ENCODE measurements around the gene NR1H4.
A peak's percentile ranks its signal among the peaks of the same experiment; 100 is the strongest.

The NR1H4 gene

DNA sequence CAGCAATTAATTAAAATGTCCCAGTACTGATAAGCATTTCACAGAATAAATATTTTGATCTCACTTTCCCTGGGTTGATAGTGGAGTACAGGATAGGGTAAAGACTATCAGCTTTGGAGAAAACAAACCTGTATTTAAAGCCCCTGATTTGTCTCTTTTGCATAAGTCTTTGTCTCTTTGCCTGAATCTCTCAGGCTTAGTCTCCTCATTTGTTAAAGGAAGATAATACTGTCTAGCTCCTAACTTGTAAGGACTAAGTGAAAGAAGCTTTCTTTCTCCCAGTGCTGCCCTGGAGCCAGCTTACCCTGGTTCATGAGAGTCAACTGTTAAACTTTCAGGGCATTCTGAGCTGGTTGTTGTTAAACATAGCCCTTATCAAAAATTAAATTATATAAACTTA is 5.5 kb upstream of the NR1H4 start:
- Histone ChIP-seq H3K9ac (ENCODE audit: low read length in 2 of 2) (no peak overlapping the region), H3K27me3 (ENCODE audit: control insufficient read depth in 1 of 2, insufficient read depth in 2 of 2, low read length in 2 of 2) (peaks cover 0 to 2% of the 10 kb centered on the region in 2 donors), H3K4me1 (ENCODE audit: control insufficient read depth, insufficient read depth, low read length) (no peaks in the 10 kb centered on the region), H3K27ac (ENCODE audit: low read length) (no peak overlapping the region), H3K36me3 (ENCODE audit: control insufficient read depth in 2 of 2, insufficient read depth in 2 of 2, low read length in 2 of 2) (no peaks in the 10 kb centered on the region), H3K4me3 (ENCODE audit: low read length in 2 of 2) (no peak overlapping the region), H3K9me3 (ENCODE audit: control insufficient read depth in 2 of 2, low read length in 2 of 2) (no peaks in the 10 kb centered on the region)

DNA sequence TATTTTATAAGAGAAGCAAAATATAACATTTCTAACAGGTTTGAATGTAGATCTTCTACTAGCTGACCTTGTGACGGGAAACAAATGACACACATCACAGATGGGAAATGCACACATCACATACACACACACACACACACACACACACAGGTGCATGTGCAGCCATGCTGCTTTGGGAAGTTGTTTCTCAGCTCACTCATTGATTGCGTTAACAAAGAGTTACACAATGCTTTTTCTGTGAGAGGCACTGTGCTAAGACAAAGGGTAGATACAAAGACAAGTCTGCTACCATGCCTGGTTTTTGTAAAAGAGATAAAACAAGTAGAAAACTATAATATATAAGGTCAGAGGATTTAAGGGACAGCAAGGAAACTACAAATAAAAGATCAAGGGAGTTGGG is 1.3 kb upstream of the NR1H4 start:
- Histone ChIP-seq H3K27me3 (ENCODE audit: control insufficient read depth in 1 of 2, insufficient read depth in 2 of 2, low read length in 2 of 2) (peaks cover 0 to 2% of the 10 kb centered on the region in 2 donors), H3K4me1 (ENCODE audit: control insufficient read depth, insufficient read depth, low read length) (peaks cover 2% of the 10 kb centered on the region), H3K36me3 (ENCODE audit: control insufficient read depth in 2 of 2, insufficient read depth in 2 of 2, low read length in 2 of 2) (no peaks in the 10 kb centered on the region), H3K27ac (ENCODE audit: low read length) (no peak overlapping the region), H3K9me3 (ENCODE audit: control insufficient read depth in 2 of 2, low read length in 2 of 2) (no peaks in the 10 kb centered on the region), H3K4me3 (ENCODE audit: low read length in 2 of 2) (no peak overlapping the region), H3K9ac (ENCODE audit: low read length in 2 of 2) (no peak overlapping the region)

DNA sequence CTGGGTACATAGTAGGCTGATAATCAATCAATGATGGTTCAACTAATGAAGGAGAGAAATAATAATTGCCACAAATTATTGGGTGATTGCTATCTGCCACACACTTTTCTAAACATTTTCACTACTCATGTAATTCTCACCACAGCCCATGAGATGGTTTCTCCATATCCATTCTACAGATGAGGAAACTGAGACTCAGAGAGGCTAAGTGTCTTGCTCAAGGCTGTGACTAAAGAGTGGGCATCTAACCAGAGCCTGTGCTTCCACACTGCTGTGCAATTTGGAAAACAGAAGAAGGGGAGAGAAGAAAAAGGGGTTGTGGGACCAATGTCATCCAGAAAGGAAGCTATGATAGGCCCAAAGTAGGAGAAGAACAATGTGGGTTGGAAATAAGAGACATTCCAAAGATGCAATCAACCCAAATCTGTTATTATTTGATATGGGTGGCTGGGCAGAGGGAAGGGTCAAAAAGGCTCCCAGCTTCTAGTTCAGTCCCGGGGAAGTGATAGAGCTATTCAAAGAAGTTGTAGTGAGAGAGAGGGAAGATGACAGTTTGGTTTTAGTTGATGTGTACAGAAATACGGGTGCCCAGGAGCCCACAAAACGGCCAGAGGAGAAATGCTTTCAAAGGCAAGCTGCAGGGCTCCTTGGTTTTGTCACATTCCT is 483 bp upstream of the NR1H4 start:
- no peaks in the 10 kb centered on the region for H3K36me3 ChIP-seq (ENCODE audit: control insufficient read depth in 2 of 2, insufficient read depth in 2 of 2, low read length in 2 of 2)
- H3K9ac ChIP-seq (ENCODE audit: low read length in 2 of 2) = no peak overlapping the region
- H3K4me3 ChIP-seq (ENCODE audit: low read length in 2 of 2) = peak overlapping the region in 1 of 2 donors; percentile 2
- H3K4me1 ChIP-seq (ENCODE audit: control insufficient read depth, insufficient read depth, low read length) = peaks cover 2% of the 10 kb centered on the region
- peaks cover 0 to 2% of the 10 kb centered on the region in 2 donors for H3K27me3 ChIP-seq (ENCODE audit: control insufficient read depth in 1 of 2, insufficient read depth in 2 of 2, low read length in 2 of 2)
- H3K9me3 ChIP-seq (ENCODE audit: control insufficient read depth in 2 of 2, low read length in 2 of 2) = no peaks in the 10 kb centered on the region
- no peak overlapping the region for H3K27ac ChIP-seq (ENCODE audit: low read length)

DNA sequence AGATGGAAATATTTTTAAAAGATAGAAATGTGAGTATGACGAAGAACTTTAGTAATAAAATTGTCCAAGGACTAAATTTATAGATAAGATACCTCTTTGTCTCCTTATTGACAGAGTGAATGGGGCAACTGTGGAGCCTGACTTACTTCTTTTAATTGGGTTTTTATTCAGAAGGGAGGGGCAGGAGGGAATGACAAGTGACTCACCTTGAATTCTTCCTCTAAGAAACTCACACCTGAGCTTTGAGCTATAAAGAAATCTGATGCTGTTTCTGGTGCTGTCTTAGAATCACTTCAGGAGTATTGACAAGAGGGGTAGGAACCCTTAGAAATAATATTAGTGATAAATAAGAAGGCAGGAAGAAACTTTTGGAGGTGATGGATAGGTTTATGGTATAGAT is 951 bp downstream of the NR1H4 start:
- Histone ChIP-seq H3K4me1 (ENCODE audit: control insufficient read depth, insufficient read depth, low read length) (peaks cover 2% of the 10 kb centered on the region), H3K4me3 (ENCODE audit: low read length in 2 of 2) (no peak overlapping the region), H3K36me3 (ENCODE audit: control insufficient read depth in 2 of 2, insufficient read depth in 2 of 2, low read length in 2 of 2) (no peaks in the 10 kb centered on the region), H3K9me3 (ENCODE audit: control insufficient read depth in 2 of 2, low read length in 2 of 2) (no peaks in the 10 kb centered on the region), H3K9ac (ENCODE audit: low read length in 2 of 2) (no peak overlapping the region), H3K27ac (ENCODE audit: low read length) (no peak overlapping the region), H3K27me3 (ENCODE audit: control insufficient read depth in 1 of 2, insufficient read depth in 2 of 2, low read length in 2 of 2) (peaks cover 0 to 2% of the 10 kb centered on the region in 2 donors)

DNA sequence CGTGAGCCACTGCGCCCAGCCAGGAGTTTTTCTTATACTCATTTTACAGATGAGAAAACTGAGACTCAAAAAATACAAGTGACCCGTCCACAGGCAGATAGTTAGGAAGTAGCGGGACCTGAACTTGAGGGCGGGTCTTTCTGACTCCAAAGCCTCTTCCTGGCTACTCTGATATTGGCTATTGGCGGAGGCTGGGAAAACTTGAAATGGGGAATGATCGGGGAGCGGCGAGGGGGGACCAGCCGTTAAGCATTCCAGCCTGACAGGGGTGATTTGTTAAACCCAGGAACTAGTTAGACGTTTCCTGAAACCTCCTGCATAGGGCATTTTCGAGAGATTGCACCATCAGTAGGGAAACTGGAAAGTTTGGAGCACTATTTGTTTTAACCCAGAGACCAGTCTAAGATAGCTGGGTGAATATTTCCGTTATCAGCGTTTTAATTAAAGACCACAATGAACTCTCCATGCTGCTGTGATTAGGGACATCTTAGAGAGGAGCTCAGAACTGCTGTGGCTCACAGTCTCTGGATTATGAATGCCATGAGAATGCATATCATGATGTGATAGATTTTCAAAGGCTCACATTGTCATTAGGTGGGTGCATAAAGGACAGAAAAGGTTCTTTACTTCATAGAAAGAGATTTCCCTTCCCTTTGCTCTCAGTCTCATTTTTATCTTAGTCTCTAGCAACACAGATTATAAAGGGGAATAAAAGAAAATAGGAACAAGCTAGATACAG is 2.5 kb downstream of the NR1H4 start:
- no peaks in the 10 kb centered on the region for H3K36me3 ChIP-seq (ENCODE audit: control insufficient read depth in 2 of 2, insufficient read depth in 2 of 2, low read length in 2 of 2)
- H3K9ac ChIP-seq (ENCODE audit: low read length in 2 of 2) = no peak overlapping the region
- no peaks in the 10 kb centered on the region for H3K9me3 ChIP-seq (ENCODE audit: control insufficient read depth in 2 of 2, low read length in 2 of 2)
- H3K27me3 ChIP-seq (ENCODE audit: control insufficient read depth in 1 of 2, insufficient read depth in 2 of 2, low read length in 2 of 2) = peaks cover 2% of the 10 kb centered on the region in 2 donors
- H3K4me3 ChIP-seq (ENCODE audit: low read length in 2 of 2) = no peak overlapping the region
- no peak overlapping the region for H3K27ac ChIP-seq (ENCODE audit: low read length)
- H3K4me1 ChIP-seq (ENCODE audit: control insufficient read depth, insufficient read depth, low read length) = peaks cover 2% of the 10 kb centered on the region

DNA sequence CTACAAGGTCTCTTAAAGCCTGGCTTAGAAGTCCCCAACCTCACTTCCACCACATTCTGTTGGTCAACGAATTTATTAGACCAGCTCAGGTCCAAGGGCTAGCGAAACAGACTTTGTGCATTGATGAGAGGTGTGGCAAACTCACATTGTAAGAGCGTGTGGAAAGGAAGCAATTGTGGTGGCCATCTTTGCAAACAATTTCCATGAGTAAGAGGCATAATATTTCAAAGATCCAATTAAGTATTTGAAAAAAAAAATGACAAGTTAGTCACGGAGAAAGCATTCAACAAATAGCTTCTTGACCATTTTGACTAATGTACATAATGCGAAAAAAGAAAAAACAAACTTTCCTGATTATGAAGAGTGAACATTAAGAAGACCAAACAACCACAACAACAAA is 7.4 kb downstream of the NR1H4 start:
- peaks cover 0 to 2% of the 10 kb centered on the region in 2 donors for H3K27me3 ChIP-seq (ENCODE audit: control insufficient read depth in 1 of 2, insufficient read depth in 2 of 2, low read length in 2 of 2)
- H3K4me1 ChIP-seq (ENCODE audit: control insufficient read depth, insufficient read depth, low read length) = no peaks in the 10 kb centered on the region
- no peak overlapping the region for H3K27ac ChIP-seq (ENCODE audit: low read length)
- no peak overlapping the region for H3K9ac ChIP-seq (ENCODE audit: low read length in 2 of 2)
- H3K4me3 ChIP-seq (ENCODE audit: low read length in 2 of 2) = no peak overlapping the region
- H3K36me3 ChIP-seq (ENCODE audit: control insufficient read depth in 2 of 2, insufficient read depth in 2 of 2, low read length in 2 of 2) = no peaks in the 10 kb centered on the region
- no peaks in the 10 kb centered on the region for H3K9me3 ChIP-seq (ENCODE audit: control insufficient read depth in 2 of 2, low read length in 2 of 2)

DNA sequence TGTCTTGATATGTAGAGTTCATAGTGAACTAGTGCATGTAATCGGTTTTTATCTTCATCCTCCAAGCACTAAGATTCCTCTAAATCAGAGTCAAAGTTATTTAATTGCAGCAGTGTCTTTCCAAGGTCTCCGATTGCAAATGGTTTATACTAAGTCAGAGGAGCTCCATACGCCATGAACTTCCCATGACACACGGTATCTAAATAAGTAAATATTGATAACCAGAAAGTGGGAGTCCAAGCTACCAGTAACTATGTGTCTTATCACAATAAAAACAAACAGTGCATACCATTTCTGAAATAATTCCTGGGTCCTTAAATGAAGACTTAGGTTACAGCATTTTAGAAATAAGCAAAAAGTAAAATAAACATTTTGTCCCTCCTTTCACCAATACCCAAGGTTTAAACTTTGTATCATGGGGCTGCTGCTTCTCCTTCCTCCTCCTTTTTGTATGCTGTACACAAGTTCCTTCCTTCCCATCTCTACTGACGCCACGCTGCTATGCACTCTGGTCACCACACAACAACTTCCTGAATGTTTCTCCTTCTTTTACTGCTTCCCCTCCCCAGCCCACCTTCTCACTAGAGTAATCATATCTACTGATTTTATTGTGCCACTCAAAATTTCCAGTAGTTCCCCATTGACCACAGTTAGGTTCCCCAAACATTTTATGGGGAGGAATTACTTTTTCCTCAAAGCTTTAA is 10.7 kb downstream of the NR1H4 start:
- Histone ChIP-seq H3K4me1 (ENCODE audit: control insufficient read depth, insufficient read depth, low read length) (peaks cover 3% of the 10 kb centered on the region), H3K9me3 (ENCODE audit: control insufficient read depth in 2 of 2, low read length in 2 of 2) (no peaks in the 10 kb centered on the region), H3K27me3 (ENCODE audit: control insufficient read depth in 1 of 2, insufficient read depth in 2 of 2, low read length in 2 of 2) (peaks cover 0 to 2% of the 10 kb centered on the region in 2 donors), H3K9ac (ENCODE audit: low read length in 2 of 2) (no peak overlapping the region), H3K4me3 (ENCODE audit: low read length in 2 of 2) (no peak overlapping the region), H3K36me3 (ENCODE audit: control insufficient read depth in 2 of 2, insufficient read depth in 2 of 2, low read length in 2 of 2) (no peaks in the 10 kb centered on the region), H3K27ac (ENCODE audit: low read length) (no peak overlapping the region)

DNA sequence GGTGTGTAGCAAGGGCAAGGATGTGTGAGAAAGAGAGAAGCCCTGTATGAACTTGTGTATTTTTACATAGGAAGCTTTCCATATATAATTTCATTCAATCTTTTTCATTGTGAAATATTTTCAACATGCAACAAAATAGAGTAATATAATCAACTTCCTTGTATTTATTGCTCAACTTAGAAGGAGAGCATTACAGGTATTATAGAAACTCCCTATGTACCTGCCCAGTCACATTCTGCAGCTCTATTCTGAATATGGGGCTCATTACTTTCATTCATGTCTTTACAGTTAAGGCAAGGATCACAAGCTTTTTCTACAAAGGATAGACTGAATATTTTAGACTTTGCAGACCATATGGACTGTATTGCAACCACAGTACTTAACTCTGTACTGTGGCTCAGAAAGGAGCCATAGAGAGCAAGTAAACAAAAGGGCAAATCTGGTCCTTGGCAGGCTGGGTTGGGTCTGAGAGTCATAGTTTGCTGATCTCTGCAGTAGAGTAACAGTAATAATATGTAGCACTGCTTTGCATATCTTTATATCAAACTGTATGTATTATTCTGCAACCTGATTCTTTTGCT is 11.3 kb downstream of the NR1H4 start:
- peaks cover 5% of the 10 kb centered on the region for H3K4me1 ChIP-seq (ENCODE audit: control insufficient read depth, insufficient read depth, low read length)
- no peak overlapping the region for H3K4me3 ChIP-seq (ENCODE audit: low read length in 2 of 2)
- H3K27ac ChIP-seq (ENCODE audit: low read length) = no peak overlapping the region
- peaks cover 0 to 2% of the 10 kb centered on the region in 2 donors for H3K27me3 ChIP-seq (ENCODE audit: control insufficient read depth in 1 of 2, insufficient read depth in 2 of 2, low read length in 2 of 2)
- no peaks in the 10 kb centered on the region for H3K36me3 ChIP-seq (ENCODE audit: control insufficient read depth in 2 of 2, insufficient read depth in 2 of 2, low read length in 2 of 2)
- H3K9me3 ChIP-seq (ENCODE audit: control insufficient read depth in 2 of 2, low read length in 2 of 2) = no peaks in the 10 kb centered on the region
- H3K9ac ChIP-seq (ENCODE audit: low read length in 2 of 2) = no peak overlapping the region

DNA sequence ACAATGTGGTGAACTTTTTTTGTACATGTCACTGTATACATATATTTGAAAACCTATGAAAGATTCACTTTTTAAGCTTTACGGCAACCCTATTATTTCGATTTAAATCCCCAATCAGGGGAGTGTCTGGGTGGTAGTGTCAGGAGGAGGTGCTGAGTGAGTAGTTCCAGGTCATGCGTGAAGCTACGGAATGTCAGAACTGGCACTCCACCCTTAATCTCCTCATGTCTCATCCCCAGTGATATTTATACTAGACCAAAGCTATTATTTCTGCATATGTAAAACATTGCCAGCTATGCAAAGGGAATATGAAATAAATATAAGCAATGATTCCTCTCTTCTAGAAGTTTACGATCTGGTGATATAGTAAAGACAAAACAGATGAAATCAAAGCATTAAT is 12.3 kb downstream of the NR1H4 start:
- H3K27ac ChIP-seq (ENCODE audit: low read length) = no peak overlapping the region
- no peaks in the 10 kb centered on the region for H3K36me3 ChIP-seq (ENCODE audit: control insufficient read depth in 2 of 2, insufficient read depth in 2 of 2, low read length in 2 of 2)
- no peaks in the 10 kb centered on the region for H3K9me3 ChIP-seq (ENCODE audit: control insufficient read depth in 2 of 2, low read length in 2 of 2)
- H3K4me1 ChIP-seq (ENCODE audit: control insufficient read depth, insufficient read depth, low read length) = peaks cover 5% of the 10 kb centered on the region
- no peak overlapping the region for H3K4me3 ChIP-seq (ENCODE audit: low read length in 2 of 2)
- peaks cover 0 to under 1% of the 10 kb centered on the region in 2 donors for H3K27me3 ChIP-seq (ENCODE audit: control insufficient read depth in 1 of 2, insufficient read depth in 2 of 2, low read length in 2 of 2)
- no peak overlapping the region for H3K9ac ChIP-seq (ENCODE audit: low read length in 2 of 2)

DNA sequence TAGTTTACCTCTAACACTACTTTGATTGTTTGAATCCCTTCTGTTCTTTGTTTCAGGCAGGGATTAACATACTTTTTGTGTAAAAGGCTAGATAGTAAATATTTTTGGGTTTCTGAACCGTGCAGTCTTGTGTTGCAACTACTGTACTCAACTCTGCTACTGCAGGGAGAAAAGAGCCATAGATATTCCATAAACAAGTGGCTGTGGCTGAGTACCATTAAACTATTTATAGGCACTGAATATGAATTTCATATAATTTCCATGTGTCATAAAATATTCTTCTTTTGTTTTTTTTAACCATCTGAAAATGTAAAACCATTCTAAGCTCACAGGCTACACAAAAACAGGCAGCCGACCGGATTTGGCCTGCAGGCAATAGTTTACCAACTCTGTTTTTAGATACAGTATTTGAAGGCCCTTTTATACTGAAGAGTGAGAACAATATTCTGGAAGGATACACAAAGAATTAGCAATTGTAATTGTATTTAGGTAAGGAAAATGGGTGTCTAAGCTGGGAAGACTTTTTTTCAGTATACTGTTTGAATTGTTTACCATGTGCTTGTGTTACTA is 15.7 kb downstream of the NR1H4 start:
- no peaks in the 10 kb centered on the region for H3K36me3 ChIP-seq (ENCODE audit: control insufficient read depth in 2 of 2, insufficient read depth in 2 of 2, low read length in 2 of 2)

More for the DNA sequence above, 15.7 kb downstream of the NR1H4 start:
- peaks cover 5% of the 10 kb centered on the region for H3K4me1 ChIP-seq (ENCODE audit: control insufficient read depth, insufficient read depth, low read length)
- H3K27ac ChIP-seq (ENCODE audit: low read length) = no peak overlapping the region
- H3K4me3 ChIP-seq (ENCODE audit: low read length in 2 of 2) = no peak overlapping the region
- H3K9ac ChIP-seq (ENCODE audit: low read length in 2 of 2) = no peak overlapping the region
- no peaks in the 10 kb centered on the region for H3K9me3 ChIP-seq (ENCODE audit: control insufficient read depth in 2 of 2, low read length in 2 of 2)
- no peaks in the 10 kb centered on the region for H3K27me3 ChIP-seq (ENCODE audit: control insufficient read depth in 1 of 2, insufficient read depth in 2 of 2, low read length in 2 of 2)
